Fibroblast of skin of left biceps (primary cell): ENCODE measurements around the gene ABCG2.
A peak's percentile ranks its signal among the peaks of the same experiment; 100 is the strongest.
"Not testable (repeated sequence)": the region's sequence is repeated elsewhere in the genome, so short reads cannot be mapped to it uniquely, and the experiment has no call there.

ENCODE experiments used
- DNase-seq, 2 experiments: peaks; one replicate each; pipeline ENCODE4 v3.0.0-alpha.2; 2013; ENCODE audit warnings: low read depth in 2 of 2

The ABCG2 gene

GRCh38 chr4:88166608-88167007 is 8.2 kb upstream of the ABCG2 start:
- DNase-seq, result no peak

- DNase-seq, result no peak
Measured at GRCh38 chr4:88163336-88163735, 4.9 kb upstream of the ABCG2 start.

- DNase-seq, result no peak
Measured at GRCh38 chr4:88162626-88163025, 4.2 kb upstream of the ABCG2 start.

- no peak for DNase-seq
Measured at GRCh38 chr4:88159229-88159725, 838 bp upstream of the ABCG2 start.

- no peak for DNase-seq
Measured at GRCh38 chr4:88158038-88158488, 376 bp downstream of the ABCG2 start.

GRCh38 chr4:88152331-88152730 is 6.1 kb downstream of the ABCG2 start:
- not testable (repeated sequence) for DNase-seq

GRCh38 chr4:88148560-88148959 is 9.9 kb downstream of the ABCG2 start:
- no peak for DNase-seq

- DNase-seq, result no peak
Measured at GRCh38 chr4:88147799-88148217, 10.6 kb downstream of the ABCG2 start.

- DNase-seq, result no peak
Measured at GRCh38 chr4:88146891-88147290, 11.5 kb downstream of the ABCG2 start.

- DNase-seq, result no peak
Measured at GRCh38 chr4:88144866-88145300, 13.6 kb downstream of the ABCG2 start.

- DNase-seq, result no peak
Measured at GRCh38 chr4:88144048-88144447, 14.4 kb downstream of the ABCG2 start.

GRCh38 chr4:88143504-88143903 is 14.9 kb downstream of the ABCG2 start:
- no peak for DNase-seq

- peak in 1 of 2 experiments; percentile 25 for DNase-seq
Measured at GRCh38 chr4:88138561-88138960, 19.9 kb downstream of the ABCG2 start.

GRCh38 chr4:88137112-88137511 is 21.3 kb downstream of the ABCG2 start:
- DNase-seq, result no peak

- DNase-seq, result no peak
Measured at GRCh38 chr4:88136249-88136648, 22.2 kb downstream of the ABCG2 start.

GRCh38 chr4:88135356-88135663 is 23.1 kb downstream of the ABCG2 start:
- DNase-seq, result no peak

GRCh38 chr4:88134536-88135355 is 23.7 kb downstream of the ABCG2 start:
- no peak for DNase-seq

- no peak for DNase-seq
Measured at GRCh38 chr4:88134111-88134510, 24.3 kb downstream of the ABCG2 start.

- DNase-seq, result no peak
Measured at GRCh38 chr4:88130544-88131305, 27.7 kb downstream of the ABCG2 start.

GRCh38 chr4:88130003-88130402 is 28.4 kb downstream of the ABCG2 start:
- no peak for DNase-seq

- DNase-seq, result not testable (repeated sequence)
Measured at GRCh38 chr4:88122260-88122659, 36.2 kb downstream of the ABCG2 start.

- DNase-seq, result no peak
Measured at GRCh38 chr4:88119943-88120342, 38.5 kb downstream of the ABCG2 start.

- DNase-seq, result no peak
Measured at GRCh38 chr4:88115587-88115986, 42.9 kb downstream of the ABCG2 start.
